Measurements from ENCODE around the gene HIGD1B. TPM values are rescaled to one million over a fixed set of nuclear protein-coding genes. Genes with fewer than 3 reads are reported as not detected.
"Not testable (repeated sequence)": the region's sequence is repeated elsewhere in the genome, so short reads cannot be mapped to it uniquely, and the experiment has no call there.

HIGD1B gene
- polyA plus RNA-seq, 3 donors, result not detected

DNA sequence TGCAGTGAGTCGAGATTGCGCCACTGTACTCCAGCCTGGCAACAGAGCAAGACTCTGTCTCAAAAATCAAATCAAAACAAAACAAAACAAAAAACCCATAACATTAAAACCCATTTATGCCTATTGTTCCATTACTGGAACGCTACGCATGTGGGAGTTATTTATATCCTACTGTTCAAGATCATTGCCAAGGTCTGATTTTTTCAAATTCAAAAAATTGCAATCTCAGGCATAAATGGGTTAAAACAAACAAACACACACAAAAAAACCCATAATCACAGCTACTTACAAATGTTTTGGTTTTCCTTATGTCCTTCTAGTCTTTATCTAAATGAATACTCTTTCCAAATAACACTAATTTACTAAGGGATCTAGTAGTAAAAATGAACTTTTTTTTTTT lies 35.4 kb upstream of the HIGD1B start:
- Histone ChIP-seq H3K27ac (ENCODE audit: low read depth in 1 of 2, low read length in 2 of 2) (no peak overlapping the region), H3K4me1 (ENCODE audit: control insufficient read depth in 1 of 2, insufficient read depth in 2 of 2, low read length in 2 of 2) (no peaks in the 10 kb centered on the region), H2AFZ (ENCODE audit: insufficient read depth, low read depth, low read length, poor library complexity, severe bottlenecking) (no peak overlapping the region), H3K79me2 (ENCODE audit: insufficient read depth, low read length) (no peaks in the 10 kb centered on the region), H3K27me3 (ENCODE audit: control insufficient read depth in 2 of 2, insufficient read depth in 2 of 2, low read length in 2 of 2) (no peaks in the 10 kb centered on the region), H3K36me3 (replicated peaks in 1 of 2; ENCODE audit: control insufficient read depth in 1 of 2, insufficient read depth in 2 of 2, low read length in 2 of 2) (no peaks in the 10 kb centered on the region), H3K9me3 (replicated peaks in 1 of 2; ENCODE audit: control insufficient read depth in 1 of 2, insufficient read depth in 1 of 2, low read length in 2 of 2) (no peaks in the 10 kb centered on the region), H3K9ac (ENCODE audit: insufficient read depth, low read length, poor library complexity, severe bottlenecking) (no peak overlapping the region), H3K4me2 (replicated peaks; ENCODE audit: extremely low read depth, low read length, poor library complexity, severe bottlenecking) (no peak overlapping the region), H3K4me3 (replicated peaks in 1 of 3; ENCODE audit: low read depth in 2 of 3, low read length in 3 of 3) (no peak overlapping the region), H4K20me1 (ENCODE audit: insufficient read depth, low read length) (no peaks in the 10 kb centered on the region)
- TF ChIP-seq, protein P1, sequence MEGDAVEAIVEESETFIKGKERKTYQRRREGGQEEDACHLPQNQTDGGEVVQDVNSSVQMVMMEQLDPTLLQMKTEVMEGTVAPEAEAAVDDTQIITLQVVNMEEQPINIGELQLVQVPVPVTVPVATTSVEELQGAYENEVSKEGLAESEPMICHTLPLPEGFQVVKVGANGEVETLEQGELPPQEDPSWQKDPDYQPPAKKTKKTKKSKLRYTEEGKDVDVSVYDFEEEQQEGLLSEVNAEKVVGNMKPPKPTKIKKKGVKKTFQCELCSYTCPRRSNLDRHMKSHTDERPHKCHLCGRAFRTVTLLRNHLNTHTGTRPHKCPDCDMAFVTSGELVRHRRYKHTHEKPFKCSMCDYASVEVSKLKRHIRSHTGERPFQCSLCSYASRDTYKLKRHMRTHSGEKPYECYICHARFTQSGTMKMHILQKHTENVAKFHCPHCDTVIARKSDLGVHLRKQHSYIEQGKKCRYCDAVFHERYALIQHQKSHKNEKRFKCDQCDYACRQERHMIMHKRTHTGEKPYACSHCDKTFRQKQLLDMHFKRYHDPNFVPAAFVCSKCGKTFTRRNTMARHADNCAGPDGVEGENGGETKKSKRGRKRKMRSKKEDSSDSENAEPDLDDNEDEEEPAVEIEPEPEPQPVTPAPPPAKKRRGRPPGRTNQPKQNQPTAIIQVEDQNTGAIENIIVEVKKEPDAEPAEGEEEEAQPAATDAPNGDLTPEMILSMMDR (IDR thresholded peaks at IDR 0.05), result no peak
- no CpG with 5 or more reads among the region's 4 CpGs for WGBS (ENCODE audit: insufficient coverage)
- Mint-ChIP-seq H3K4me3 (no peak overlapping the region), H3K9me3 (no peaks in the 10 kb centered on the region), H3K4me1 (no peaks in the 10 kb centered on the region), H3K36me3 (no peaks in the 10 kb centered on the region), H3K27me3 (ENCODE audit: low read depth in 3 of 3) (peaks cover 7 to 23% (median 10%) of the 10 kb centered on the region in 3 donors), H3K27ac (no peak overlapping the region)
- DNase-seq, result no peak
- intact Hi-C loops (cut with micrococcal nuclease), result no loop called here

DNA sequence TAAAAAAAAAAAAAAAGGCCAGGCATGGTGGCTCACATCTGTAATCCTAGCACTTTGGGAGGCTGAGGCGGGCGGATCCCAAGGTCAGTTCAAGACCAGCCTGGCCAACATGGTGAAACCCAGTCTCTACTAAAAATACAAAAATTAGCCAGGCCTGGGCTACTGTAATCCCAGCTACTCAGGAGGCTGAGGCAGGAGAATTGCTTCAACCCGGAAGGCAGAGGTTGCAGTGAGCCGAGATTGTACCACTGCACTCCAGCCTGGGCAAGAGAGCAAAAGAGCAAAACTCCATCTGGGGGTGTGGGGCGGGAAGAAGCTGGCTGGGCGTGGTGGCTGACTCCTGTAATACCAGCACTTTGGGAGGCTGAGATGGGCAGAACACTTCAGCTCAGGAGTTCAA lies 29.2 kb upstream of the HIGD1B start:
- H3K4me1 ChIP-seq (ENCODE audit: control insufficient read depth in 1 of 2, insufficient read depth in 2 of 2, low read length in 2 of 2); H3K4me2 ChIP-seq (replicated peaks; ENCODE audit: extremely low read depth, low read length, poor library complexity, severe bottlenecking): not testable (repeated sequence)
- WGBS (ENCODE audit: insufficient coverage), result 95% methylated on average over 3 of the region's 6 CpGs

More for the DNA sequence above, 29.2 kb upstream of the HIGD1B start:
- H3K27ac Mint-ChIP-seq; H4K20me1 ChIP-seq (ENCODE audit: insufficient read depth, low read length); H3K36me3 Mint-ChIP-seq; H2AFZ ChIP-seq (ENCODE audit: insufficient read depth, low read depth, low read length, poor library complexity, severe bottlenecking); H3K79me2 ChIP-seq (ENCODE audit: insufficient read depth, low read length); H3K27me3 ChIP-seq (ENCODE audit: control insufficient read depth in 2 of 2, insufficient read depth in 2 of 2, low read length in 2 of 2); intact Hi-C loops (cut with micrococcal nuclease); H3K27ac ChIP-seq (ENCODE audit: low read depth in 1 of 2, low read length in 2 of 2); H3K36me3 ChIP-seq (replicated peaks in 1 of 2; ENCODE audit: control insufficient read depth in 1 of 2, insufficient read depth in 2 of 2, low read length in 2 of 2); H3K9me3 ChIP-seq (replicated peaks in 1 of 2; ENCODE audit: control insufficient read depth in 1 of 2, insufficient read depth in 1 of 2, low read length in 2 of 2); H3K4me1 Mint-ChIP-seq; DNase-seq; H3K4me3 ChIP-seq (replicated peaks in 1 of 3; ENCODE audit: low read depth in 2 of 3, low read length in 3 of 3); H3K4me3 Mint-ChIP-seq; H3K9ac ChIP-seq (ENCODE audit: insufficient read depth, low read length, poor library complexity, severe bottlenecking); H3K9me3 Mint-ChIP-seq: not testable (repeated sequence)
- peaks cover 6 to 36% (median 16%) of the 10 kb centered on the region in 3 donors for H3K27me3 Mint-ChIP-seq (ENCODE audit: low read depth in 3 of 3)

Measured in CD14-positive monocyte (primary cell).